Activated CD4-positive, CD25-positive, alpha-beta regulatory T cell treated with anti-CD3 and anti-CD28 coated beads, Interleukin-2, amount 50 U/mL, for 16 hours (primary cell): Measurements from ENCODE around the gene PTK7.

Experiments used
- DNase-seq: peaks from one replicate; pipeline ENCODE4 v3.0.0-alpha.2; 2020; ENCODE audit warnings: low read depth, low spot score

Gene PTK7

DNA sequence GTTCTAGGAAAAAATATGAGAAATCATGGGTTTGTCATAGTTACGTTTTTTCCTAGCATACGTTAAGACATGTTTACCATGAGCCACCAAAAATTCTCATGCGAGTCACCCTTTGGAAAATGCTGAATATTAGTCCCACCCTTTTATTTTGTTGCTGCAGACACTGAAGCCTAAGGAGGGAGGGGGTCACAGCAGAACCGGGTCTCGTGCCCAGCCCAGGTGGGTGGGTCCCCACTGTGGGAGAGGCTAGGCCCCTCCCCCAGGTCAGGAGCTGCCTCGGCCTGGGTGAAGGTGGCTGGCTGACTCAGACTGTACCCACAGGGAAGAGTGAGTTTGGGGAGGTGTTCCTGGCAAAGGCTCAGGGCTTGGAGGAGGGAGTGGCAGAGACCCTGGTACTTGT is 68.8 kb downstream of the PTK7 start:
- DNase-seq = no peak

- DNase-seq = no peak
Measured at GRCh38 chr6:43146261-43146660, 70.1 kb downstream of the PTK7 start.

DNA sequence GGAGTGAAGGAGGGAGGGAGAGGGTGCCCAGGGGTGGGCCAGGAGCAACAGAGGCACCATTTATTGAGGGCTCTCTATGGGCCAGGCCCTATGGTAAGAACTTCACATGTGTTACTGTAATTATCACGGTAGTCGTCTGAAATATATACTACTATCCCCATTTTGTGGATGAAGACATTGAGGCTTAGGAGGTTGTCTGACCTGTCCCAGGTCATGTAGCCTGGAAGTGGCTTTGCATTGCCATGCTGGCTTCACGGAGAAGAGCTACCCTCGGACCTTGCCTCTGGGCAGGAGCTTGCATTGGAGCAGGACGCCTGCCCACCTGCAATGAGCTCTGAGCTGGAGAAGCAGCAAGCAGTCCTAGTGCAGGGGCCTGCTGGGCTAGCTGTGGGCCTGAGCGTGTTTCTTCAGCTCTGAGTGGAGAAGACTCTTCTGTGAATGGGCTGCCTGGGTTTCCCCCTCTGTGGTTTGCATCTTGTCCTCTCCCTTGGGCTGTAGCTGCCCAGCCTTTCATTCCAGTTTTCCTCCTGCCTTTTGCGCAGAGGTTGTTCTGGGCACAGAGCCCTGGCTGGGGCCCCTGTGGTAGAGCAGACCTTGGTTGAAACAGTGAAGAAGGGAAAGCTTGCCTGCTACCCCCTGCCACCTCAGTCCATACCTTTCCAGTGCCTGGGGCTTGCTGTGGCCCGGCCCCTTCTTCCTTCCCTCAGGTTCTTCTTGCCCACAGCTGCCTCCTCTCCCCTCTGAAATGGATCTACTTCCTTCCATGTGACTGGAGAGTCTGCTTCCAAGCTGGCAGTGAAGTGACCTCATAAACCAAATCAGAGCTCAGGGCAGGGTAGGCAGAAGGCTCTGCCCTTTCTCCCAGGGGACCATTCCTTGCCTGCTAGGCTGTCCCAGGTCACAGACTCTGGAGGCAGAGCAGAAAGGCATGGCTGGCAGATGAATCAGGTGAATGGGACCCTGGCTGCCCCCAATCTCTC is 70.9 kb downstream of the PTK7 start:
- no peak for DNase-seq

DNA sequence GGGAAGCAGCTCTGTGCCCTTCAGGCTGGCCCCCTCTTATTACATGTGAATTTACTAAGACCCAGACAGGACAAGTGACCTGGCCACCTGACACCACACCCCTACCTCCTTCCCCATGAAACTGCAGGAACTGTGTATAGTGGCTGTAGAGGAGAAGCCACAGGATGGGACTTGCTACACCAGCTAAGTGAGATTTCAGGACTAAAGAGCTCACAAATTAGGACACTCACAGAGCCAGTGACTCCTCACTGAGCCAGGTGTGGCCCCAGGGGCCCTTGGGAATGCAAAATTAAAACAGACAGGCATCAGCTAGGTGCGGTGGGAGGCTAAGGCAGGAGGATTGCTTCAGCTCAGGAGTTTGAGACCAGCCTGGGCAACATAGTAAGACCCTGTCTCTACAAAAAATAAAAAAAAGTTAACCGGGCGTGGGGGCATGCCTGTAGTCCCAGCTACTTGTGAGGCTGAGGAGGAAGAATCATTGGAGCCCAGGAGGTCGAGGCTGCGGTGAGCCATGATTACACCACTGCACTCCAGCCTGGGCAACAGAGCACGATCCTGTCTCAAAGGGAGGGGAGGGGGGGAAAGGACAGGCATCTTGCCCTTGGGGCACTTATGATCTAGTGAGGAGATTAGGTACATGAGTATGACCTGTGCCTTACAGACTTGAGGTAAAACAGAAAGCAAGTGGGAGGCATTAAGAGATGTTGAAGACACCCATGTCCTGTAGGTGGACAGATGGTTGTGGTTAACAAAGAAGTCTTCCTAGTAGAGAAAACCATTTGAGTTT is 71.8 kb downstream of the PTK7 start:
- DNase-seq = no peak

GRCh38 chr6:43149265-43149664 is 73.2 kb downstream of the PTK7 start:
- DNase-seq = no peak

GRCh38 chr6:43150051-43150751 is 74.1 kb downstream of the PTK7 start:
- no peak for DNase-seq

DNA sequence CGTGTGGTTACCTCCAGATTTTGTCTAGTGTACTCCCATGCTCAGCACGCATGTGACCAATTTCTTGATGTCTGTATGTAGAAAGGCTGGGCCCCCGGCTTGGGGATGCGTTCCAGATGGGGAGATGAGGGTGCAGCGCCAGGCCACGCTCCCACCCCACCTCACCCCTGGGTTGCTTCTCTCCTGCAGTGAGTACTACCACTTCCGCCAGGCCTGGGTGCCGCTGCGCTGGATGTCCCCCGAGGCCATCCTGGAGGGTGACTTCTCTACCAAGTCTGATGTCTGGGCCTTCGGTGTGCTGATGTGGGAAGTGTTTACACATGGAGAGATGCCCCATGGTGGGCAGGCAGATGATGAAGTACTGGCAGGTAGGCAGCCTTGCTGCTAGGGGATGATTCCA is 83.5 kb downstream of the PTK7 start:
- no peak for DNase-seq

GRCh38 chr6:43163899-43164298 is 87.8 kb downstream of the PTK7 start:
- no peak for DNase-seq

DNA sequence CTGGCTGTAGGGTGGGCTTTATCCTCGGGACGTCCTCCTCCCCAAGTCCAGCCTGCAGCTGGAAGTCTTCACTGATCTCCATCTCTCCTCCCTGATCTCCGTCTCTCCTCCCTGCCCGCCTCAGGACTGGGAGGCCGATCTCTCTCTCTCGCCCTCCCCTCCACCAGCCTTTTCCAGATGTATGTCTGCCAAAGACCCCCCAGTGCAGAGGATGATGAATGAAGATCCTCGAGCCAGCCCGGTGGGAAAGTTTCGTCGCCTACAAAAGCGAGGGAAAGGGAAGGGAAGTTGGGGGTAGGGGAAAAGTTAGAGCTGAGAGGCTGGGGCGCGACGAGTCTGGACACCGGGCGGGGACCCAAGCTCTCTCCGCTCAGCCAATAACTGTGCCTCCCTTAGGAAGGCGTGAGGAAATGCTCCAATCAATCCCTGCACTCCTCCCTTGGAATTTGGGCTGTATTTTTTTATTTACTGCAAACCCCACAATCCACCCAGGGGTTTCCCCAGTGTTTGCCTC is 94.4 kb downstream of the PTK7 start:
- no peak for DNase-seq

DNA sequence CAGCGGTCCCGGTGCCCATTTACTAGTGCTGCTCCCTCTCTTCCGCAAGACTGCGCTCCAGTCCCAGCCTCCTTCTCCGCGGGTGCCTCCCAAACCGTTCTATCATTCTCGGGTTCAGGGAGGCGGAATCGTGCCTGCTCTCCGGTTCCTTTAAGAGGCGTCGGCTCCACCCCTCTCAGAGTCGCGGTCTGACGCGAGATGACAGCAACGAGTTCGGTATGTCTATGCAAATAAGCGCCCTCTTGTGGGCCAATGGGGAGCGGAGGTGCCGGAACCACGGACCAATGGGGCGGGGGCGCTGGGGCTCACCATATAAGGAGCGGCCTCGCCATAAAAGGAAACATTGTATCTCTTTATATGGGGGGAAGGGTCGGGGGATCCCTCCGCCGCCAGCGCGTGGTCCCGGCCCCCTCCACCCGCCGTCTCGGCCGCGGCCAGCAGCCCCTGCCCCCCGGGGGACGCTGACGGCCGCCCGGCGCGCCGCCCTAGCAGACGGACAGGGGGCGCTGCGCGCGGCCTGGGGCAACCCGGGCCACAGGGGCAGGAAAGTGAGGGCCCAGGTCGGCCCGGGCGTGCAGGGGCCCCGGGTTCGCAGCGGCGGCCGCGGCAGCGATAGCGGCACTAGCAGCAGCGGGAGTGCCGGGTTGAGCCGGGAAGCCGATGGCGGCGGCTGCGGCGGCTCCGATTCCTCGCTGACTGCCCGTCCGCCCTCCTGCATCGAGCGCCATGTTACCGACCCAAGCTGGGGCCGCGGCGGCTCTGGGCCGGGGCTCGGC is 95.0 kb downstream of the PTK7 start, which contains the start of gene SRF:
Gene SRF, plus strand, starts transcription at position 339 of the 776 bp plus-strand sequence. Its CDS starts 388 bp downstream, at position 727.
- DNase-seq = peak; percentile 99

DNA sequence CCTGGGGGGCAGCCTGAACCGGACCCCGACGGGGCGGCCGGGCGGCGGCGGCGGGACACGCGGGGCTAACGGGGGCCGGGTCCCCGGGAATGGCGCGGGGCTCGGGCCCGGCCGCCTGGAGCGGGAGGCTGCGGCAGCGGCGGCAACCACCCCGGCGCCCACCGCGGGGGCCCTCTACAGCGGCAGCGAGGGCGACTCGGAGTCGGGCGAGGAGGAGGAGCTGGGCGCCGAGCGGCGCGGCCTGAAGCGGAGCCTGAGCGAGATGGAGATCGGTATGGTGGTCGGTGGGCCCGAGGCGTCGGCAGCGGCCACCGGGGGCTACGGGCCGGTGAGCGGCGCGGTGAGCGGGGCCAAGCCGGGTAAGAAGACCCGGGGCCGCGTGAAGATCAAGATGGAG is 95.6 kb downstream of the PTK7 start:
- no peak for DNase-seq

GRCh38 chr6:43172104-43173007 is 96.2 kb downstream of the PTK7 start:
- no peak for DNase-seq

- no peak for DNase-seq
Measured at GRCh38 chr6:43173591-43174262, 97.6 kb downstream of the PTK7 start.

GRCh38 chr6:43174263-43175112 is 98.4 kb downstream of the PTK7 start:
- peak; percentile 89 for DNase-seq

DNA sequence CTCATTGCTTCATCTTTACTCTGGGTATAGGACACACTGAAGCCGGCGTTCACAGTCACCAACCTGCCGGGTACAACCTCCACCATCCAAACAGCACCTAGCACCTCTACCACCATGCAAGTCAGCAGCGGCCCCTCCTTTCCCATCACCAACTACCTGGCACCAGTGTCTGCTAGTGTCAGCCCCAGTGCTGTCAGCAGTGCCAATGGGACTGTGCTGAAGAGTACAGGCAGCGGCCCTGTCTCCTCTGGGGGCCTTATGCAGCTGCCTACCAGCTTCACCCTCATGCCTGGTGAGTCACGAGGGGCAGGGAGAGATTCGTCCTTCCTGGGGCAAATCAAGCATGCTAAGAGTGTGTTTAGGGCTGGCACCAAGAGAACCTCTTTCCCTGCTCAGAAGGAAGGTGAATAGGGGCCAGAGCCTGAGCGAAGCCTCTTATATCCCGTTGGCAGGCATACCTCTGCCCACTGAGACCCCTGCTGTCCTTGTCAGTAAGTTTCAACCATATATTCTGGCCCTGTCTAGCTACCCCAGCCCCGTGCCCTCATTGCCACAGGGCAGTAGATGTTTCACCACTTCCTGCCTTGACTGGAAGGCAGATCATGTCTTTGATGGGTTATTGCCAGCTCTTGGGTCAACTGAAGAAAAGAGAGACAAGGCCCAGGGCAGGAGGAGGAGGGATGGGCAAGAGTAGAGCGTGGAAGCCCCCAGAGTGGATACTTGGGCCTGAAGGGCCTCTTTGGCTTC is 99.7 kb downstream of the PTK7 start:
- no peak for DNase-seq

DNA sequence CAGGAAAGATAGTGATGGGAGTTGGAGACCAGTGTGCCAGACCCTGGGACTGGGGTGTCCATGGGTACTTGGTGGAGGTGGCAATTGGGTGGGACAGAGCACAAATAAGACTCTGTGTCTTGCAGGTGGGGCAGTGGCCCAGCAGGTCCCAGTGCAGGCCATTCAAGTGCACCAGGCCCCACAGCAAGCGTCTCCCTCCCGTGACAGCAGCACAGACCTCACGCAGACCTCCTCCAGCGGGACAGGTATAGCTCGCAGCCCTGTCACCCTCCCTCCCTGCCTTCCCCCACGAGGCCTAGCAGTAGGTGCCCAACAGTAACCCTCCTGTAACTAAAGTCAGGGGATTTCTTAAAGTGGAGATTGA is 100.3 kb downstream of the PTK7 start:
- no peak for DNase-seq

GRCh38 chr6:43178150-43178549 is 102.0 kb downstream of the PTK7 start:
- no peak for DNase-seq
